Right renal cortex interstitium (tissue), 3 donors: Measurements from ENCODE around the gene GFI1B. TPM values are rescaled to one million over a fixed set of nuclear protein-coding genes. Genes with fewer than 3 reads are reported as not detected.

Experiments used
- polyA plus RNA-seq, 3 donors: library from polyadenylated mRNA; unstranded; fragments of 120-200 nt; gene quantifications; one replicate each; pipeline ENCODE4 v1.2.1, GENCODE V29; 2013; ENCODE audit not compliant: insufficient read length in 3 of 3

Gene GFI1B
- polyA plus RNA-seq, 3 donors: 0.72 to 1.3 (median 0.92) TPM

Other genes starting within 250 kb of the GFI1B start
- gene AK8, start 100.4 kb upstream of the GFI1B start, polyA plus RNA-seq: 1 to 10 TPM; 3.2 to 3.8 (median 3.4) TPM
- 1 to 10 TPM; 8.4 to 9.3 (median 9.3) TPM for gene SPACA9, start 99.8 kb upstream of the GFI1B start, polyA plus RNA-seq
- 10 to 100 TPM; 36.5 to 40.5 (median 38.5) TPM for gene TSC1, start 34.1 kb upstream of the GFI1B start, polyA plus RNA-seq
- 10 to 100 TPM; 62.3 to 64.2 (median 64.1) TPM for gene GTF3C5, start 52.3 kb downstream of the GFI1B start, polyA plus RNA-seq
- 1 to 10 TPM; 2.8 to 3.8 (median 3.2) TPM for gene CEL, start 83.3 kb downstream of the GFI1B start, polyA plus RNA-seq
- gene RALGDS, start 142.5 kb downstream of the GFI1B start, polyA plus RNA-seq: 10 to 100 TPM; 32.3 to 32.7 (median 32.5) TPM
- 1 to 10 TPM; 1.3 to 1.6 (median 1.6) TPM for gene GBGT1, start 185.2 kb downstream of the GFI1B start, polyA plus RNA-seq
- gene OBP2B, start 230.6 kb downstream of the GFI1B start, polyA plus RNA-seq: under 1 TPM in 1 of 3 donors, not detected in 2; 0.64 TPM